HL-60/S4 treated with phorbol 12-myristate 13-acetate at 8.2 ng/mL for 4 days and 3 days (cell line): ENCODE results near the gene LRRC25.

Source experiments
- in situ Hi-C: fragments of 300-500 bp; cut with MboI; formaldehyde crosslinking; loops from 2 replicates; pipeline ENCODE4 v1.15.0; 2022; ENCODE audit warnings: low sequenced_read_pairs

The LRRC25 gene

DNA sequence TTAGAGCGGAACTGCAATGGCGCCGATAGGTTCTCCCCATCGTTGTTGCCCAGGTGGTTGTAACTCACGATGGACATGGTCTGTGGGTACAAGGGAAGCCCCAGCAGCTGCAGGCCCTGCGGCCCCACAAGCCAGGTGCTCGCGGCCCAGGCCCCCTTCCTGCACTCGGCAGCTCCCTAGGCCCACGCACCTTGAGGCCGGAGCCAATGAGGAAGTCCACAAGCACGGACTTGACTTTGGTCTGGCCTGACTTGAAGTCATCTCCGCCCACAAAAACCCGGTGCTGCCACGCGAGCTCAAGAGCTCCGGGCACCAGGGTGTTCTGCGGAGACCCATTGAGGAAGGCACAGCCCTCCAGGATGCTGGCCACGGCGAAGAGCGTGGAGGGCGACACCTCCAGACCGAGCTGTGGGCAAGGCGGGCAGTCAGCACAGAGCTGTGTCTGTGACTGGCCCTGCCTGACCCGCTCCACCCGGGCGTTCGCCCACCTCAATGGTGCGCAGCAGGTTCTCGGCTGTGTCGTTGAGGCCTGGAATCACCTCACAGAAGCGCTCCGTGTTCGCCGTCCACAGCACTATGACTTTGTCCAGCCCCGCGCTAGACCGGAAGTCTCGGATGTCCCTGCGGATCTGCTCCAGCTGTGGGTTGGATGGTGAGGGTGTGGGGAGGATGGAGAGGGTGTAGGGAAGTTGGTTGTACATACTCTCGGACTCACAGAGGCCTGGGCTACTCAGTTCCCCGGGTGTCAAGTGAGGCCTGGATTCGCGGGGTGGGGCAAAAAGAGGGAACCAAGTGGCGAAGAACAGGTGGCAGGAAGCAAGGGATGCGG is 38.6 kb upstream of the LRRC25 start:
- in situ Hi-C loops, result no loop called here

DNA sequence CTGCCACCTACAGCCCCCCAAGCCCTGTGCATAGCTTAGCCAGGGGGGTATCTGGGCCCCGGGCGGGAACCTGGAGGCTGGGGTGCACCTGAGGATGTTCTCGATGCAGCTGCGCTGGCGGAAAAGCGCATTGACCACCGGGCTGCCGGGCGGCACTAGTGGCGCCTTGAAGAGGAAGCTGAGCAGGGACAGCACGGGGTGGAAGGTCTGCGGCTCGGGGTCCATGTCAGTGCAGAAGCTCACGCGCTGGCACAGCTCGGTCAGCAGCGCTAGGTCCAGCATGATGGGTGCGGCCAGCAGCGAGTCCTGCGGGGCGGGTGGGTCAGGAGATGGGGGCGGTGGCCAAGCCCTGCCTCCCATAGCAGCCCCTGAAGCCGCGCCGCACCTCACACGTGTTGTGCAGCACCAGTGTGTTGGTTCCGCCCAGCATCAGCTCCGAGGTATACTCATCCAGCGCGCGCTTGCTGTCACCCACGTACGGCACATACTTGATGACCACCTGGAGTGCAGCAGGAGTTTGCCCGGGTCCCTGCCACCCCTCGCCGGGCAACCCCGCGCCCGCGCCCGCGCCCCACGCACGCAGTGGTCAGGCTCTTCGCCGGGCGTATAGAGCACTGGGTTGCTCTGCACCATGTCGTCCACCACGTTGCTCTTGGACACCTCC is 37.9 kb upstream of the LRRC25 start:
- in situ Hi-C loops, result no loop called here

DNA sequence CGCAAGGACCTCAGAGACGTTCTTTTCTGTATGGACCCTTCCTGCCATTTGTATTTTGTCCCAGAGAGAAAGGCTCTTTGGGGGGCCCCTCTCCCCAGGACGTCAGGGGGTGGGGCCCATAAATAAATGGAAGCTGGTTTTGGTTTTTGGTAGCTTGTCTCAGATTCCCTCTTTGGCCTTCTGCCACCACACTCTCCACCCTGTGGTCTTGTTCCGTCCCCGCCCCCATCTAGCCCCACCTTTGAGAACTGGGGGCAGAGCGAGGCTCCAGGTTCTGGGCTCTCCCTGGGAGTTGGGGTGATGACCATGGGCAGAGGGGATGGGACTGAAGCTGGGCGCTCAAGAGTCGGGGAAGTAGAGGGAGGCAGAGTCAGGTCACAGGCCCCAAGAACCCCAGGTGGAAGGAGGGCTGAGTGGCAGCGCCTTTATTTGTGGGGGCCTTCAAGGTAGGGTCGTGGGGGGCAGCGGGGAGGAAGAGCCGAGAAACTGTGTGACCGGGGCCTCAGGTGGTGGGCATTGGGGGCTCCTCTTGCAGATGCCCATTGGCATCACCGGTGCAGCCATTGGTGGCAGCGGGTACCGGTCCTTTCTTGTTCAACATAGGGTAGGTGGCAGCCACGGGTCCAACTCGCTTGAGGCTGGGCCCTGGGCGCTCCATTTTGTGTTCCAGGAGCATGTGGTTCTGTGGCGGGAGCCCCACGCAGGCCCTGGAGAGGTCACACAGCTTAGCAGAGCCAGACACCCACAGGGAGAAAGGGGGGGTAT is 37.2 kb upstream of the LRRC25 start:
- in situ Hi-C loops, result no loop called here

DNA sequence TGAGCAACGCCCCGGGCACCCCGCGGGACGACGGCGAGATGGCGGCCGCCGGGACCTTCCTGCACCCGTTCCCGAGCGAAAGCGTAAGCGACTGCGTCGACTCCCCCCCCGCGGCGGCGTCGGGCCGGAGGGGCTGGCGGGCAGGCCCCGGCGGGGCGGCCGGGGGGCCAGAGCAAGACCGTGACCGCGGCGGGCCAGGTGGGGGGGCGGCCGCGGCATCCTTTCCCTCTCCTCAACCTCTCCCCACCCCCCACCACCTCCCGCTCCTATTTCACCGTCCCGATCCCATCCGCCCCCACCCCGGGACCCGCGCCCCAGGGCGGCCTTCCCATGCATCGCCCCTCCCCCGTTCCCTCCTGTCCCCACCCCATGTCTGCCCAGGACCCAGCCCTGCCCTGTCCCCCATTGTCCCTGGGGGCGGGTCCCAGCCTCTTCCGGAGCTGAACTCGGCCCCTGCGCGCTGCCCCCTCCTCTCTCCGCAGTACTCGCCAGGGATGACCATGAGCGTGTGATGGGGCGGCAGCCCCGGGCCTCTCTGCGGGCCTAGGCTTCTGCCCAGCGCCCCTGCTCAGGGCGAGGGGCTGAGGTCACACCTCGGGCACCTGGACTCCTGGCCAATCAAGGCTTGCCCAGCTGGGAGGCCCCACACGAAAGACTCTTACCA is 36.4 kb upstream of the LRRC25 start:
- in situ Hi-C loops, result no loop called here

DNA sequence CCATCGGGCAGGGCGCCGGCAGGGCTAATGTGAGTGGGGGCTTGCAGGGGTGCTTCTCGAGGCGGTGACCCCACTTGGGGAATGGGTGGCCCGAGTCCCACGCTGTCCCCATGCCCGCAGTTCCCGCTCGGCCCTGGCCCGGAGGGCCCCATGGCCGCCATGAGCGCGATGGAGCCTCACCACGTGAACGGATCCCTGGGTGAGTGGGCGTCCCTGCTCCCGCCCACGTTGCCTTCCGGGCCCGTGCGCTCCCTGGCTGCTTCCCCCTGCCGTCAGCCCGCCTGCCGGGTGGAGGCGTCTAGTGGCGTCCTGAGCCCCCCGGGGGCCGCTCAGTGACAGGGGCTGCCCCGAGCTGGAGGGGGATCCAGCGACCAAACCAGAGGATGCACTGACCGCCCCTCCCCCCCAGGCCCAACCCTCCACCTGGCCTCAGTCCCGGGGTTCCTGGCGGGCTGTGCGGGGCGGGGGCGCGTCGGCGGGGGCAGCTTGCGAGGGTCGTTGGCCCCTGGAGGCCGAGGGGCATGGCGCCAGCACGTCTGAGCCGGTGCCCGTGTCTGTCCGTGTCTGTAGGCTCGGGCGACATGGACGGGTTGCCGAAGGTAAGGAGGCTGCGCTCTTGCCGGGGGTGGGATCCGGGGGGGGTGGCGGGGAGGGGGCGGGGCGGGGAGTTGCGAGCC is 35.7 kb upstream of the LRRC25 start:
- in situ Hi-C loops, result no loop called here

DNA sequence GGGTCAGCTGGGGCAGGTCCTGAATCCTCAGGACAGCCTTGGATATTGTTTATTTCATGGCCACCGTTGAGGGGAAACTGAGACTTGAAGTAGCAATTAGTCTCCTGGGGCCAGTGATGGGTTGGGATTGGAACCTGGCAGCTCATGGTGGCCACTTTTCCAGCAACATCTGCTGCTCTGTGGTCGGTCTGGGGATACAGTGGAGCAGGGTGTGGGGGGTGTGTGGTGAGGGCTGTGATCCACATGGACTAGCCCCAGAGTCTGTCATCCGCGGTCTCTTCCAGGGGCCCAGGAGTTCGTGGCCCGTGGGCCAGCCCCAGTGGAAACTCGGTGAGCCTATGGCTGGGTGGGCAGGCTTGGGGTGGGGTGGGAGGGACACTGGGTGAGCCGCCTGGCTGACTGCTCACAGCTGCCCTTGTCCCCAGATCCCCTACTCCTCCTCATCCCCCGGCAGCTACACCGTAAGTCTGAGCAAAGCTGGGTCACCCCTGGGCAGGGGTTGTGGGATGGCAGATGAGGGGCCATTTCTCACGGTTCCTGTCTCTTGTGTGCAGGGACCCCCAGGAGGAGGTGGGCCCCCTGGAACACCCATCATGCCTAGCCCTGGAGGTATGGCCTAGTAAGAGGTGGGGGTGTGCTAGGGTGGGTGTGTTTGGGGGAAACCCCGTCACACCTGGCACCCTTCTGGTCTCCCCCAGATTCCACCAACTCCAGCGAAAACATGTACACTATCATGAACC is 35.0 kb upstream of the LRRC25 start:
- in situ Hi-C loops, result no loop called here

DNA sequence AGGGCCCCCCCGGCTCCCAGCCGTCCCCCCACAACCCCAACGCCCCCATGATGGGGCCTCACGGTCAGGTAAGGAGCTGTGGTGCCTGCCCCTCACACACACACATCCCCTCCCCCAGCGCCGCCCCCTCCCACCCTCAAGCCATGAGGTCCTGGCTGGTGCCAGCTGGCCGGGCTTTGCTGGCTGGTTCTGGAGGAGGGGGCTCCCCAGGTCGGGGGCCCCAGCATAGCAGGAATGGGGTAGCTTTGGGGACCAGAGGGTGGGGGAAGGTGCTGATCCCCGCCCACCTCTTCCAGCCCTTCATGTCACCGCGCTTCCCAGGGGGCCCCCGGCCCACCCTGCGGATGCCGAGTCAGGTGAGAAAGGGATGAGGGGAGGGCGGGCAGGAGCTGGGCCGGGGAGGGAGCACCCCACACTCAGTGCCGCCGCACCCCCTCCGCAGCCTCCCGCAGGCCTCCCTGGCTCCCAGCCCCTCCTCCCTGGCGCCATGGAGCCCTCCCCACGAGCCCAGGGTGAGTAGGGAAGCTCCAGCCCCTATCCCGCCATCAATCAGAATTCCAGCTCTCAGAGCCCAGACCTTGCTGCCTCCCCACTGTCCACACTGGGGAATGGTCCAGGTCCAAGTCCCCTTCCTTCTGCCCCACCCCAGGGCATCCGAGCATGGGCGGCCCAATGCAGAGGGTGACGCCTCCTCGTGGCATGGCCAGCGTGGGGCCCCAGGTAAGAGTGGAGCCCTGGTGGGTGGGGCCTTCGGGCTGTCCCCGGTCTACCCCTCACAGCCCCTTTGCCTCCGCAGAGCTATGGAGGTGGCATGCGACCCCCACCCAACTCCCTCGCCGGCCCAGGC is 34.2 kb upstream of the LRRC25 start:
- in situ Hi-C loops, result no loop called here

DNA sequence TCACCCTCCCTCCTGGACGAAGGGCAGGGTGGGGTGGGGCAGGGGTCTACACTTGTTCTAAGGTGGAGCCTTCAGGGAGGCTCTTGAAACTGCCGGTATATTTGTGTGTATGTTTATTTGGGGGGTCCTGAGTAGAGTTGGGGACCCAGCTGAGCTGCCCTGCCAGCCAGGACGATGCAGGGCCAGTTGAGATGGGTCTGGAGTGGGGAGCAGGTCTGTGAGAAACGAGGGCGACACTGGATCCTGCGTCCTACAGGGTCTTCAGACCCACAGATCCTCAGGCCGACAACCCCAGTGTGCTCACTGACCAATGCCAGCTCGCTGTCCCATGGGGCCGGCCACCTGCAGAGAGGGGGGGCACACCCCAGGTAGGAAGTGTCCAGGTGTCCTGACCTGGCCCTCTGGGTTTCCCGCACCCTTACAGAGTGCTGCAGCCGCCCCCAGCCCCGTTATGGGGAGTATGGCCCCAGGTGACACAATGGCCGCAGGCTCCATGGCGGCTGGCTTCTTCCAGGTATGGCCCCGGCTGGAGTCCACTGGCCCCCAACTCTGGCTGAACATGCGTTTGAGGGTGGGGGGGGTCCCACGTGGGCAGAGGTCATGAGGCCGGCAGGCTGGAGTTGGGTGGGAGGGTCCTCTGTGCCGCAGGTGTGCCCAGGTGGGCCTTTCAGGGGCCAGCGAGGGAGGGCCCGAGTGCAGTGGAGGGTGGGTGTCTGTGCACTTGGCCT is 33.2 kb upstream of the LRRC25 start:
- in situ Hi-C loops, result no loop called here

DNA sequence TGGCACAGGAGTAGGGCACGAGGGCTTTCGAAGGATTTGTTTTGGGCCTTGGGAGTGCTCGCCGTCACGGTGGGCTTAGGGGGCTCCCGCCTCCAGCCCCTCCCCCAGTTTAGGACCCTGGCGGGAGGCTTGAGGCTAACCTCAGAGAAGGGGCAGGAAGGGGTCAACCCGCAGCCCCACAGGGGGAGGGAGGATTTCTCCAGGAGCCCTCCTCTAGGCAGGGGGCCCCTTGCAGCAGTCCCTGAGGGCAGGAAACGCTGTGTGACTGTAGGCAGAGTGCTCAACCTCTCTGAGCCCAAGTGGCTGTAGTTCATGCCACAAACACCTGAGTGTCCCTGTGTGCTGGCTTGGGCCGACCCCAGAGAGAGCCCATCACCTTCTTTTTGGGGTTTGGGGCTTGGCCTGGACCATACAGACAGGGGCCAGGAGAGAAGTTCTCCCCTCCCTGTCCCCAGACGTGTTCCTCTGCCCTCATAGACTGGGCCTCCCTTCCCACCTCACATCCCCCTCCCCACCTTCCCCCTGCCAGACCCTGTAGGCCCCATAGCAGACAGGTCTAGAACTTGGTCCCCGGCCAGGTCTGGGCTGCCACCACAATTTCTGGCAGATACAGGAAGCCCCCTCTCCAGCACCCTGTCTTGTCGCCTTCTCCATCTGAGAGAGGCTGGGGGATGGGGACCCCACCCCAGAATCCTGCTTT is 32.4 kb upstream of the LRRC25 start:
- in situ Hi-C loops, result no loop called here

DNA sequence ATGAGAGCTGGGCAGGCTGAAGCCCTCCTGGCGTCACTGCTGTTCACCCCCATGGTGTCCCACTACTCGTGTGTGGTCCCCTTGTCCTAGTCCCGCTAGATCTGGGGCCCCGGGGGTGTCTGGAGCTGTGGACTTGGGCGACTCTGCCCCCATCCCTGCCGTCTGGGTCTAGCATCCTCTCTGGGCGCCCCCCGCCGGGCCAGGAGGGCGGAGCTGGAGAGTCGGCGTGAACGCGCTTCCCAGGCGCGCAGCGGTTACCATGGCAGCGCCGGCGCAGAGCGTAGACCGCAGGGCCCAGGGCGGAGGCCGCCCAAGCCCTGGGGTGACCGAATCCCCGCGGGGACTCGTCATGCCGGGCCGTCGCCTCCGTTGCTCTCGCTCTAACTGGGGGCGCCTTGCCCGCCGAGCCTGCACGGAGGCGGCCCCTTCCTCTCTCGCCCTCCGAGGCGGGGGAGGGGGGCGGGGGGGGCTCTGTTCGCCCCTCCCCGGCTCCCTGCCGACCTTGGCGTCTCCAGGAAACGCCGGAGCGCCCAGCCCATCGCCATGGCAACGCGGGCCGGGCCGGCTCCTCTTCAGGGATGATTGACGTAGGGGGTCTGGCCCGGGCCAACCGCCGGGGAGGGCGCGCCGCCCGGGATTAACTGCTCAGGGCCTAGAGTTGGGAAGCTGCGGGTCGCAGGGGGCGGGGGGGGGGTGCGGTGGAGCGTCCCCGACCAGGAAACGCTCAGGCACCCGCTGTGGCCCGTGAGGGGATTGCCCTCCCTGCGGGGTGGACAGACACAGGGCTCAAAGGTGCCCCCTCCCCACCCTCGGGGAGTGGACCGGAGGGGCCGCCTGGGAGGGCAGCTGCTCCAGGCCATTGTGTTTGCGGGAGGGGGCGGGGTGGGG is 31.6 kb upstream of the LRRC25 start:
- in situ Hi-C loops, result no loop called here

DNA sequence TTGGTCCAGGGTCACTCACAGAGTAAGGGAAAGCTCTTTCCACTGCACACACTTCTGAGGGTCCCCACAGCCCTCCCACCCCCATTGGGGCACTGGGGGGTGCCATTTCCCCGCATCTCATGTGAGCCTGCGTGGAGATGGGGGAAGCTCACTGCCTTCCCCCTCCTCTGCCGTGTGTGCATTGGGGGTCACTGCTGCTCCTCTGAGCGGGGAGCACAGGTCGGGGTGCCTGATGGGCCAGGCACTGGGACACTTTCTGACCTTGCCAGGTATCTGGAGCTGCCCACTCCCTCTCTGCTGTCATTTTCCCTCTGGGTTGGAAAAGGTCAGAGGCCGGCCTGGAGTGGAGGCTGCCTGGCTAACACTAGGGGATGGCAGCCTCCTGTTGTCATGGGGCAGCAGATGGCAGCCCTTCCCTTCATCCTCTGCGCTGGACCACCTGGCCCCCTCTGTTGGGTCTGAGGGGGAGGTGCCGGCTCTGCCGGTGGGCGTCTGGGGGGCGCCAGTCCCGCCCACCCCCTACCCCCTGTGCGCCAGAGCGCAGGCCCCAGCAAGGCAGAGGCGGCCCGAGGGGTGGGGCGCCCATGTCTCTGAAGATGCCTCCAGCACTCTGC is 30.9 kb upstream of the LRRC25 start:
- in situ Hi-C loops, result no loop called here

DNA sequence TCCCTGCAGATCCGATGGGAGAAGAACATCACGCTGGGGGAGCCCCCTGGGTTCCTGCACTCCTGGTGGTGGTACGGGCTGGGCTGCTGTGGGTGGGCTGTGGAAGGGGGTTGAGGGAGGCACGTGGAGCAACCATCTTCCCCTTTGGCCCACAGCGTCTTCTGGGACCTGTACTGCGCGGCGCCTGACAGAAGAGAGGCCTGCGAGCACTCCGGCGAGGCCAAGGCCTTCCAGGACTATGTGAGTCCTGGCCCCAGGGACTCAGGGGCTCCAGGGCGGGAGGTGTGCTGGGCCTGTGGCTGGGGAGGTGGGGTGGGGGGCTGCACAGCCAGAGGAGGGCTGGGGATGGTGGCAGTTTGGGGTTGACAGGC is 30.3 kb upstream of the LRRC25 start:
- in situ Hi-C loops, result no loop called here

DNA sequence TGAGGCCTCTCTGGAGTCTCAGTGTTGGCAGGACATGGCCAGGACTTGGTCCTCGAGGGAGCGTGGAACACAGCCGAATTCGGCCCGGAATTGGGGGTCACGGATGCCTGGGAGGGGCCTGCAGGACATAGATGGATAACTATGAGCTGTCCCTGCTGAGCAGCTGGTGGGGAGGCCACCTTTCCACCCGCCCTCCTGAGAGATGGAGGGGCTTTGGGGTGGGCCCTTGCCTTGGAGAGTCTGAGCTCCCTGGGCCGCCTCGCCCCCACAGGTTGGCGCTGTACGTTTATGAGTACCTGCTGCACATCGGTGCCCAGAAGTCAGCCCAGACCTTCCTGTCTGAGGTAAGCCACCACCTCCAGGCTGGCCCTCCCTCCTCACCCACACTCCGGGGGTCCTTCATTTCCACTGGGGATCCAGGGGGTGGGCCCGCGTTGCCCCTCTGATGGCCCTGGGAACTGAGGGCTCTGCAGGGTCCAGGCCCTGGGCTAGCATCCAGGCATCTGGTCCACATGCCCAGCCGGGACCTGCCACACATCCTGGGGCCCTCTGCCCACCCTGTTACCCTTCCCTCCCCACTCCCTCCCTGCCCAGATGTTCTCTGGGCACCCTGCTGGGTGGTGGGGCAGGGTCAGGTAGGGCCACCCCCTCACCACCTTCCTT is 29.8 kb upstream of the LRRC25 start:
- in situ Hi-C loops, result no loop called here

DNA sequence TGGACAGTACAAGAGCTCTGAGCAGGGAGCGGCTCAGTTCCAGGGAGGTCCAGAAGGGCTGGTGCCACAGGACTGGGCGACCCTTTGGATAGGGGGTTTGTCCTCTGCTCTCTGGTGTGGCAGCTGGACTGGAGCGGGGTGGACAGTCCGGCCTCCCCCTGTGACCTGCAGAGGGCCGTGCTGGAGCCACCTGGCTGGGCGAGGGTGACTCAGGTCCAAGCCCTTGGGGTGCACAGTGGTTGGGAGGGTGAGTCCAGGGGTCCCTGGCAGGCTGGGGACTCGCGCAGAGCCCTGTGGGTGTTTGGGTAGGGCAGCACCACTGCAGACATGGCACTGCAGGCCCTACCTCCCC is 29.0 kb upstream of the LRRC25 start:
- in situ Hi-C loops, result no loop called here

DNA sequence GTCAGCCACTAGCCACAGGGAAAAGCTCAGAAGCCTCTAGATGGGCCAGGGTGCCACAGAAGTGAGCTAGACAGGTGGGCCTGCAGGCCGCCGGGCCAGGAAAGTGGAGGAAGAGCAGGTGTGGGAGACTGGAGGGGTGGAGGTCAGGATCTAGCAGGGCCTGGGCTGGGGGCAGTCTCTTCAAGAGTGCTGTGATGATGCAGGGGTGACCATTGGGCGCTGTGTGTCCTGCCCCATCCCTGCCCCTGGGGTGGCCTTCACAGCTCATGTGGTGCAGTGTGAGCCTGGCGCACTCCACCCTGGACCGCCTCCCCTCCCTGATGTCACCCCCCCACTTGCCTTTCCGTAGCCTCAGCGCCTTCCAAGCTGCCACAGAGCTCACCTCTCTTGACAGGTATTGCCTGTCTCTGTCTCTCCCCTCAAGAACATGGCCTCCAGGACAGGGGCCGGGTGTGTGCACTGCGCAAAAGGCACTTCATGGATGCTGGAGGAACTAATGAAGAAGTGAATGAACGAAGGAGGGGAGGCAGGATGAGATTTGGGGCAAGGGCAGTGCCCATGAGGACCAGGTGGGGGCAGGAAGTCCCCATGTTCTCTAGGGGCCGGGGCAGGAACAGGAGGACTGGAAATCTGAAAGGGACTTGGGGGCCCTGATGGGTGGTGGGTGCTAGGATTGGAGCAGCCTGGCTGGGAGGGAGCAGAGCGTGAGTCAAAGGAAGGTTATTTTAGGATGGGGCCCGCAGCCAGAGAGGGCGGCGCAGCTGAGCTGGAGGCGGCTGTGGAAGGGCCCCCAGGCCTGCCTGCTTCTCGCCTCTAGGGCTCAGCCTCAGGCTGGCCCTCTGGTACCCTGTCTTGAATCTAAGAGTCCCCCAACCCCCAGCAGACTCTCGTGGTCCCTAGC is 28.3 kb upstream of the LRRC25 start:
- in situ Hi-C loops, result no loop called here
